GM12878 (cell line): ENCODE measurements around the gene ZIC5. TPM values are rescaled to one million over a fixed set of nuclear protein-coding genes. Genes with fewer than 3 reads are reported as not detected.

Source experiments
- ATAC-seq: fragments of 200-7000 bp; cut with Tn5 transposase; 3 replicates; pipeline ENCODE4 v1.9.1; 2020; ENCODE audit warnings: mild to moderate bottlenecking, moderate library complexity
- BruUV-seq: library from RNA; stranded (reverse); fragments of 400-500 nt; replicated peaks from 2 replicates; lab custom pipeline; 2021; lab: Mats Ljungman, UMichigan
- CTCF ChIA-PET: fragments of 300-600 bp; sonication (Branson Sonifier 250); formaldehyde crosslinking; extraction: SDS; loops from one replicate; lab custom pipeline; 2021; ENCODE audit warnings: inconsistent platforms; lab: Yijun Ruan, JAX
- POLR2A ChIA-PET: fragments of 350-600 bp; formaldehyde crosslinking; extraction: SDS; loops from one replicate; lab custom pipeline; 2021; ENCODE audit warnings: inconsistent platforms; lab: Charles Lee
- RAD21 ChIA-PET: fragments of 300-600 bp; sonication (Branson Sonifier 250); formaldehyde crosslinking; loops from one replicate; lab custom pipeline; 2023; ENCODE audit warnings: antibody characterized with exemption; ENCODE audit not compliant: unreplicated experiment; lab: Charles Lee
- SMC1A ChIA-PET: fragments of 300-600 bp; sonication (Branson Sonifier 250); formaldehyde crosslinking; loops from one replicate; lab custom pipeline; 2023; ENCODE audit not compliant: unreplicated experiment, uncharacterized antibody; lab: Charles Lee
- DNase-seq: peaks from one replicate; pipeline ENCODE4 v3.0.0-alpha.2; 2011; ENCODE audit warnings: low read depth, low spot score
- FAIRE-seq: peaks from 3 replicates; lab custom pipeline; 2011; peaks lifted over from hg19 to GRCh38; lab: Jason Lieb, UNC
- H2AFZ ChIP-seq: 2 replicates; pipeline ENCODE4 v1.6.0; 2011; ENCODE audit warnings: low read depth, low read length, control low read depth; ENCODE audit not compliant: control insufficient read depth
- H3K27ac ChIP-seq: 2 replicates; pipeline ENCODE4 v1.5.1; 2011; ENCODE audit warnings: control low read depth; ENCODE audit not compliant: control insufficient read depth, insufficient read depth
- H3K27me3 ChIP-seq, 2 experiments: replicated peaks in 1 of 2; 2 replicates each; pipeline versions ENCODE4 v1.6.0 to v1.6.1; 2011; ENCODE audit warnings: low read length in 1 of 2; ENCODE audit not compliant: control insufficient read depth in 2 of 2, insufficient read depth in 2 of 2
- H3K36me3 ChIP-seq, 2 experiments: 2 replicates each; pipeline ENCODE4 v1.5.1; 2011; ENCODE audit warnings: low read length in 1 of 2; ENCODE audit not compliant: control insufficient read depth in 2 of 2, insufficient read depth in 2 of 2
- H3K4me1 ChIP-seq: 2 replicates; pipeline ENCODE4 v1.6.1; 2011; ENCODE audit warnings: mild to moderate bottlenecking, low read length, moderate library complexity, mixed read lengths; ENCODE audit not compliant: control insufficient read depth, insufficient read depth
- H3K4me2 ChIP-seq: 2 replicates; pipeline ENCODE4 v1.6.0; 2011; ENCODE audit warnings: control low read depth; ENCODE audit not compliant: control insufficient read depth, insufficient read depth
- H3K4me3 ChIP-seq: fragments of 200-600 bp; sonication (generic); 2 replicates; pipeline ENCODE4 v1.5.1; 2016
- H3K79me2 ChIP-seq: 2 replicates; pipeline ENCODE4 v1.6.0; 2011; ENCODE audit warnings: low read length; ENCODE audit not compliant: control insufficient read depth, insufficient read depth
- H3K9ac ChIP-seq: 2 replicates; pipeline ENCODE4 v1.8.0; 2011; ENCODE audit warnings: low read length, control low read depth, mixed read lengths; ENCODE audit not compliant: control insufficient read depth, insufficient read depth
- H3K9me3 ChIP-seq: replicated peaks from 3 replicates; pipeline ENCODE4 v1.5.1; 2011; ENCODE audit warnings: mild to moderate bottlenecking, low read length; ENCODE audit not compliant: control insufficient read depth, insufficient read depth
- H4K20me1 ChIP-seq: 2 replicates; pipeline ENCODE4 v1.6.0; 2011; ENCODE audit not compliant: control insufficient read depth, insufficient read depth
- CBX3 ChIP-seq: fragments of 200-600 bp; sonication (generic); IDR thresholded peaks from 2 replicates; pipeline ENCODE4 v1.6.1; 2016; ENCODE audit warnings: low read depth, borderline replicate concordance
- CHD1 ChIP-seq: IDR thresholded peaks from 2 replicates; pipeline ENCODE4 v1.6.1; 2012; ENCODE audit warnings: low read depth, low read length, improper control_type of control experiment
- NFYB ChIP-seq: IDR thresholded peaks from 2 replicates; pipeline ENCODE4 v1.6.1; 2011; ENCODE audit warnings: low read depth, mild to moderate bottlenecking, low read length, improper control_type of control experiment, moderate library complexity; ENCODE audit not compliant: insufficient read depth
- NR2F1 ChIP-seq: fragments of 450-650 bp; conservative IDR thresholded peaks from 2 replicates; pipeline ENCODE4 v1.6.1; 2017; ENCODE audit warnings: mild to moderate bottlenecking
- POLR2A ChIP-seq: IDR thresholded peaks from 2 replicates; pipeline ENCODE4 v1.6.1; 2011; ENCODE audit warnings: low read depth, mild to moderate bottlenecking, low read length
- SIX5 ChIP-seq: IDR thresholded peaks from 2 replicates; pipeline ENCODE4 v1.6.1; 2011; ENCODE audit warnings: mild to moderate bottlenecking, low read depth, low read length, moderate library complexity; ENCODE audit not compliant: severe bottlenecking
- SMAD5 ChIP-seq: IDR thresholded peaks from 2 replicates; pipeline ENCODE4 v1.6.1; 2016; ENCODE audit warnings: antibody characterized with exemption, low read depth
- TAF1 ChIP-seq: IDR thresholded peaks from 2 replicates; pipeline ENCODE4 v1.6.1; 2011; ENCODE audit warnings: mild to moderate bottlenecking, low read depth, low read length, borderline replicate concordance
- ZNF274 ChIP-seq: IDR thresholded peaks from one replicate; pipeline ENCODE4 v1.8.0; 2011; ENCODE audit not compliant: insufficient read length, insufficient read depth
- WGBS: methylation state at CpG from one replicate; pipeline ENCODE4 v1.1.6; 2016; ENCODE audit warnings: low lambda C conversion rate; ENCODE audit not compliant: insufficient replicate concordance, insufficient coverage; ENCODE audit errors: missing lambda C conversion rate; 5-methylcytosine and 5-hydroxymethylcytosine counted together
- in situ Hi-C: fragments of 300-500 bp; cut with MboI; formaldehyde crosslinking; loops from 9 replicates; pipeline ENCODE4 v1.14.3; 2018; ENCODE audit warnings: mixed read lengths
- intact Hi-C: fragments of 100-400 bp; cut with micrococcal nuclease; formaldehyde crosslinking; loops from one replicate; pipeline ENCODE4 v1.14.2; 2022; ENCODE audit not compliant: unreplicated experiment
- polyA plus RNA-seq, 11 experiments: library from polyadenylated mRNA; depleted of rRNA in 4 of 11; unstranded in 6 of 11; stranded (reverse) in 5 of 11; fragments of >200 nt; fragmentation: Nextera tagmentation in 4 of 11; fragmentation: Illumina TruSeq in 1 of 11; extraction: Ambion mirVana in 4 of 11; extraction: Trizol in 1 of 11; gene quantifications; 1 replicate in 1 of 11; 2 replicates in 10 of 11; pipeline versions ENCODE4 v1.2.1 to v1.2.3, GENCODE V29; 2011 to 2016; ENCODE audit warnings: inconsistent platforms in 2 of 11, missing spikeins in 2 of 11, low read depth in 1 of 11
- total RNA-seq, 4 experiments: library from RNA; depleted of rRNA in 3 of 4; stranded (reverse); fragments of >200 nt in 3 of 4; fragmentation: Illumina TruSeq in 1 of 4; extraction: Trizol in 1 of 4; gene quantifications; 2 replicates each; pipeline versions ENCODE4 v1.2.1 to v1.2.3, GENCODE V29; 2013 to 2021
- TF ChIP-seq, protein P1 (sequence below): IDR thresholded peaks from 2 replicates; pipeline ENCODE4 v1.6.1; 2012; ENCODE audit warnings: low read depth, low read length, improper control_type of control experiment
- TF ChIP-seq, protein P2 (sequence below): fragments of 450-650 bp; IDR thresholded peaks from 2 replicates; pipeline ENCODE4 v1.6.1; 2017; ENCODE audit warnings: mild to moderate bottlenecking, low read depth, inconsistent platforms; ENCODE audit not compliant: poor library complexity, severe bottlenecking
- TF ChIP-seq, protein P3 (sequence below): IDR thresholded peaks from 2 replicates; pipeline ENCODE4 v1.6.1; 2011; ENCODE audit warnings: borderline replicate concordance, low read depth, mild to moderate bottlenecking, moderate library complexity, low read length; ENCODE audit not compliant: insufficient read depth, poor library complexity, severe bottlenecking
- TF ChIP-seq, protein P4 (sequence below): IDR thresholded peaks from 2 replicates; pipeline ENCODE4 v1.6.1; 2011; ENCODE audit warnings: low read depth, low read length, improper control_type of control experiment, borderline replicate concordance

The ZIC5 gene
- total and polyA plus RNA-seq, 10 of the 15 experiments (the other 5 are each of a cell fraction or from before 2014, with no cell fraction given) = not detected

DNA sequence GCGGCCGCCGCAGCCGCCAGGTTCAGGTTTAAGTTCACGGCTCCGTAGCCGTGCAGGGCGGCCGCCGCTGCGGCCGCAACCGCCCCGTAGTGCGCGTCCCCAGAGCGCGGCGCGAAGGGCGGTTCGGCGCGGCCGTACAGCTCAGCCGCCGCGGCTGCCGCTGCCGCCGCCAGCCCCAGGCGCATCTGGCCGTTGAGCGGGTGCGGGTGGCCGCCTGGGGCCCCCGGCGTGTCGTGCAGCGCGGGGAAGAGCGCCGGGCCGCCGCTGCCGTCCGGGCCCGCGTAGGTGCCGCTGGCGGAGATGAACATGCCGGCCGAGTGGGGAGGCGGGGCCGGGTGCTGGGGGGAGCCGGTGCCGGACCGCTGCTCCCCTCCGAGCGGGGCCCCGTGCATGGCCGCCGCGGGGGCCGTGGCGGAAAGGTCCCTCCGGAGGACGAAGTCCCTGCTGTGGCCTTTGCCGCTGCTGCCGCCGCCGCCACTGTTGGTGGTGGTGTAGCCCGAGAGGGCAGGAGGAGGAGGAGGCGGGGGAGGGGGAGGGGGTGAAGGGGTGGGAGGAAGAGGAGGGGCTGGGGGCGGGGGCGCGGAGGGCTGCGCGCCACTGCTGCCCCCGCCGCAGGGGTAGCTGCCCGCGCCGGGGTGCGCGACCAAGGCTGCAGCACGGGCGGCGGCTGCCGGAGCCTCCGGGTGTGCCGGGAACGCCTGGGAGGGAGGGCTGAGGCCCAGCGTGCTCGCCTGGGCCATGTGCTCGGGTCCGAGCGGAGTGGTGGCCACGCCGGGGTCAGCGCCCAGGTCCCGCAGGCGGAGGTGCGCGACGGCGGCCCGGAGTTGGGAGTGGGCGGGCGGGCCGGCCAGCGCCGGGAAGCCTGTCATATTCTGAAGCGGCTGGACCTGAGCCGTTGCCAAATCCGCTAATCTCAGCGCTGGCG, 654 bp downstream of the ZIC5 start (continued):
- TF ChIP-seq, protein P1, sequence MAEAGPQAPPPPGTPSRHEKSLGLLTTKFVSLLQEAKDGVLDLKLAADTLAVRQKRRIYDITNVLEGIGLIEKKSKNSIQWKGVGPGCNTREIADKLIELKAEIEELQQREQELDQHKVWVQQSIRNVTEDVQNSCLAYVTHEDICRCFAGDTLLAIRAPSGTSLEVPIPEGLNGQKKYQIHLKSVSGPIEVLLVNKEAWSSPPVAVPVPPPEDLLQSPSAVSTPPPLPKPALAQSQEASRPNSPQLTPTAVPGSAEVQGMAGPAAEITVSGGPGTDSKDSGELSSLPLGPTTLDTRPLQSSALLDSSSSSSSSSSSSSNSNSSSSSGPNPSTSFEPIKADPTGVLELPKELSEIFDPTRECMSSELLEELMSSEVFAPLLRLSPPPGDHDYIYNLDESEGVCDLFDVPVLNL = no peak
- no peak for TF ChIP-seq SIX5
- TF ChIP-seq POLR2A = no peak

DNA sequence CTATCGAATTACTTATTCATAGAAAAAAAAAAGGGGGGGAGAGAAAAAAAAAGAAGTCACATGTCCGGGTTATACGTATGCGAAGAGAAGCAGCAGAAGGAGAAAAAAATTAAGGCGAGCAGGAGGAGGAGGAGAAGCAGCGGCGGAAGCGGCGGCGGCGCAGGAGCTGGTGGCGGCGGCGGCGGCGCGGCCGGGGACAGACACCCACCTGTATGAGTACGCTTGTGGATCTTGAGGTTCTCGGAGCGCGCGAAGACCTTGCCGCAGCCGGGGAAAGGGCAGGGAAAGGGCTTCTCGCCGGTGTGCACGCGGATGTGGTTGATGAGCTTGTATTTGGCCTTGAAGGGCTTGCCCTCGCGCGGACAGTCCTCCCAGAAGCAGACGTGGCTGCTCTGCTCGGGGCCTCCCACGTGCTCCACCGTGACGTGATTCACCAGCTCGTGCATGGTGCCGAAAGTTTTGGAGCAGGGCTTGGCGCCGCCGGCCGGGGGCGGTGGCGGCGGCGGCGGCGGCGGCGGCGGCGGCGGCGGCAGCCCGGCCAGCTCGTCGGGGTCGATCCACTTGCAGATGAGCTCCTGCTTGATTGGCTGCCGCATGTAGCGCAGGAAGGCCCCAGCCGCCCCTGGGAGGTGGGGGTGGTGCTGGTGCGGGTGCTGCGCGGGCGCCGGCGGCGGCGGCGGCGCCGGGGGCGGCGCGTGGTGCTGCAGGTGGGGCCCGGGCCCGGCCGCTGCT, 1.5 kb downstream of the ZIC5 start:
- no peak overlapping the region; the same call in 1 of the 2 replicates for H3K4me3 ChIP-seq
- ChIA-PET RAD21 (no interaction called here), SMC1A (no interaction called here), POLR2A (no interaction called here), CTCF (no interaction called here)
- no peak overlapping the region for H3K9ac ChIP-seq
- WGBS = 48% methylated on average over 42 of the region's 79 CpGs
- H4K20me1 ChIP-seq = no peaks in the 10 kb centered on the region
- H3K4me2 ChIP-seq = peak overlapping the region; percentile 74
- FAIRE-seq (no peak), DNase-seq (no peak), ATAC-seq (no peak)
- H3K27ac ChIP-seq = no peak overlapping the region
- BruUV-seq = no TSS peak
- H2AFZ ChIP-seq = no peak overlapping the region
- no peaks in the 10 kb centered on the region for H3K4me1 ChIP-seq
- H3K9me3 ChIP-seq = peaks cover 5% of the 10 kb centered on the region; the same call in 1 of the 3 replicates
- intact Hi-C loops (no loop called here), in situ Hi-C loops (no loop called here)
- H3K79me2 ChIP-seq = no peaks in the 10 kb centered on the region
- peaks cover 9 to 29% of the 10 kb centered on the region in 2 experiments for H3K27me3 ChIP-seq
- no peaks in the 10 kb centered on the region for H3K36me3 ChIP-seq
- TF ChIP-seq, protein P2, sequence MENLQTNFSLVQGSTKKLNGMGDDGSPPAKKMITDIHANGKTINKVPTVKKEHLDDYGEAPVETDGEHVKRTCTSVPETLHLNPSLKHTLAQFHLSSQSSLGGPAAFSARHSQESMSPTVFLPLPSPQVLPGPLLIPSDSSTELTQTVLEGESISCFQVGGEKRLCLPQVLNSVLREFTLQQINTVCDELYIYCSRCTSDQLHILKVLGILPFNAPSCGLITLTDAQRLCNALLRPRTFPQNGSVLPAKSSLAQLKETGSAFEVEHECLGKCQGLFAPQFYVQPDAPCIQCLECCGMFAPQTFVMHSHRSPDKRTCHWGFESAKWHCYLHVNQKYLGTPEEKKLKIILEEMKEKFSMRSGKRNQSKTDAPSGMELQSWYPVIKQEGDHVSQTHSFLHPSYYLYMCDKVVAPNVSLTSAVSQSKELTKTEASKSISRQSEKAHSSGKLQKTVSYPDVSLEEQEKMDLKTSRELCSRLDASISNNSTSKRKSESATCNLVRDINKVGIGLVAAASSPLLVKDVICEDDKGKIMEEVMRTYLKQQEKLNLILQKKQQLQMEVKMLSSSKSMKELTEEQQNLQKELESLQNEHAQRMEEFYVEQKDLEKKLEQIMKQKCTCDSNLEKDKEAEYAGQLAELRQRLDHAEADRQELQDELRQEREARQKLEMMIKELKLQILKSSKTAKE = no peak
- TF ChIP-seq NFYB = no peak
- TF ChIP-seq, protein P3, sequence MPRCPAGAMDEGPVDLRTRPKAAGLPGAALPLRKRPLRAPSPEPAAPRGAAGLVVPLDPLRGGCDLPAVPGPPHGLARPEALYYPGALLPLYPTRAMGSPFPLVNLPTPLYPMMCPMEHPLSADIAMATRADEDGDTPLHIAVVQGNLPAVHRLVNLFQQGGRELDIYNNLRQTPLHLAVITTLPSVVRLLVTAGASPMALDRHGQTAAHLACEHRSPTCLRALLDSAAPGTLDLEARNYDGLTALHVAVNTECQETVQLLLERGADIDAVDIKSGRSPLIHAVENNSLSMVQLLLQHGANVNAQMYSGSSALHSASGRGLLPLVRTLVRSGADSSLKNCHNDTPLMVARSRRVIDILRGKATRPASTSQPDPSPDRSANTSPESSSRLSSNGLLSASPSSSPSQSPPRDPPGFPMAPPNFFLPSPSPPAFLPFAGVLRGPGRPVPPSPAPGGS = no peak
- no peak for TF ChIP-seq NR2F1
- no peak for TF ChIP-seq CBX3
- TF ChIP-seq, protein P4, sequence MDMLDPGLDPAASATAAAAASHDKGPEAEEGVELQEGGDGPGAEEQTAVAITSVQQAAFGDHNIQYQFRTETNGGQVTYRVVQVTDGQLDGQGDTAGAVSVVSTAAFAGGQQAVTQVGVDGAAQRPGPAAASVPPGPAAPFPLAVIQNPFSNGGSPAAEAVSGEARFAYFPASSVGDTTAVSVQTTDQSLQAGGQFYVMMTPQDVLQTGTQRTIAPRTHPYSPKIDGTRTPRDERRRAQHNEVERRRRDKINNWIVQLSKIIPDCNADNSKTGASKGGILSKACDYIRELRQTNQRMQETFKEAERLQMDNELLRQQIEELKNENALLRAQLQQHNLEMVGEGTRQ = no peak
- TF ChIP-seq SMAD5 = no peak
- no peak for TF ChIP-seq CHD1
- no peak for TF ChIP-seq TAF1
- TF ChIP-seq ZNF274 = no peak
